ENCODE data around the gene PLD1.

- TF ChIP-seq CTCF (IDR thresholded peaks at IDR 0.05) = no peak
- TF ChIP-seq POLR2A (IDR thresholded peaks at IDR 0.05) = no peak
- TF ChIP-seq EP300 (IDR thresholded peaks at IDR 0.05) = no peak
Measured at GRCh38 chr3:171602072-171602471, 208.2 kb downstream of the PLD1 start.
